Liver (tissue), 9 donors: ENCODE measurements around the gene DSE. TPM values are rescaled to one million over a fixed set of nuclear protein-coding genes. Genes with fewer than 3 reads are reported as not detected.
"Not testable (repeated sequence)": the region's sequence is repeated elsewhere in the genome, so short reads cannot be mapped to it uniquely, and the experiment has no call there.

ENCODE experiments used
- DNase-seq: peaks from one replicate; pipeline ENCODE4 v3.0.0-alpha.2; 2017; ENCODE audit warnings: low spot score
- H3K27ac ChIP-seq, 2 donors: one replicate each; pipeline ENCODE4 v1.7.0; 2013; ENCODE audit warnings: inconsistent platforms in 2 of 2, low read length in 2 of 2, control low read depth in 1 of 2, low read depth in 1 of 2, mild to moderate bottlenecking in 1 of 2
- H3K27me3 ChIP-seq, 4 donors: one replicate each; pipeline versions ENCODE4 v1.6.1 to v1.7.0; 2013; ENCODE audit warnings: low read length in 3 of 4, inconsistent platforms in 1 of 4, mild to moderate bottlenecking in 1 of 4, moderate library complexity in 1 of 4; ENCODE audit not compliant: control insufficient read depth in 4 of 4, insufficient read depth in 4 of 4
- H3K36me3 ChIP-seq, 4 donors: one replicate each; pipeline versions ENCODE4 v1.6.1 to v1.7.0; 2013; ENCODE audit warnings: low read length in 3 of 4, mild to moderate bottlenecking in 3 of 4, low read depth in 1 of 4, moderate library complexity in 1 of 4; ENCODE audit not compliant: control insufficient read depth in 4 of 4, insufficient read depth in 3 of 4
- H3K4me1 ChIP-seq, 4 donors: one replicate each; pipeline versions ENCODE4 v1.6.1 to v1.7.0; 2013; ENCODE audit warnings: low read length in 3 of 4, mild to moderate bottlenecking in 3 of 4, moderate library complexity in 1 of 4; ENCODE audit not compliant: control insufficient read depth in 4 of 4, insufficient read depth in 4 of 4
- H3K4me3 ChIP-seq, 3 donors: one replicate each; pipeline versions ENCODE4 v1.6.1 to v1.7.0; 2013; ENCODE audit warnings: low read length in 3 of 3, control low read depth in 1 of 3, low read depth in 1 of 3, mild to moderate bottlenecking in 1 of 3
- H3K9ac ChIP-seq, 2 donors: one replicate each; pipeline ENCODE4 v1.7.0; 2013; ENCODE audit warnings: low read length in 2 of 2, mild to moderate bottlenecking in 2 of 2, moderate library complexity in 2 of 2, control low read depth in 1 of 2, low read depth in 1 of 2
- H3K9me3 ChIP-seq, 4 donors: one replicate each; pipeline versions ENCODE4 v1.6.1 to v1.7.0; 2013; ENCODE audit warnings: low read length in 3 of 4; ENCODE audit not compliant: control insufficient read depth in 4 of 4
- ATF3 ChIP-seq: IDR thresholded peaks from 2 replicates; pipeline ENCODE4 v1.6.1; 2016; ENCODE audit warnings: antibody characterized with exemption
- EGR1 ChIP-seq, 2 donors: IDR thresholded peaks; 2 replicates each; pipeline ENCODE4 v1.6.1; 2016 to 2018; ENCODE audit warnings: antibody characterized with exemption in 2 of 2, low read depth in 2 of 2
- FOXA1 ChIP-seq: IDR thresholded peaks from 2 replicates; pipeline ENCODE4 v1.6.1; 2016; ENCODE audit warnings: antibody characterized with exemption
- FOXA2 ChIP-seq: IDR thresholded peaks from 2 replicates; pipeline ENCODE4 v1.6.1; 2016; ENCODE audit warnings: antibody characterized with exemption
- GABPA ChIP-seq, 2 donors: IDR thresholded peaks in 1 of 2; conservative IDR thresholded peaks in 1 of 2; 2 replicates each; pipeline ENCODE4 v1.6.1; 2016; ENCODE audit warnings: antibody characterized with exemption in 2 of 2, mild to moderate bottlenecking in 1 of 2, moderate library complexity in 1 of 2
- HNF4A ChIP-seq, 2 donors: conservative IDR thresholded peaks; 2 replicates each; pipeline ENCODE4 v1.6.1; 2016; ENCODE audit warnings: antibody characterized with exemption in 2 of 2, mild to moderate bottlenecking in 2 of 2
- JUND ChIP-seq, 2 donors: IDR thresholded peaks; 2 replicates each; pipeline ENCODE4 v1.6.1; 2016; ENCODE audit warnings: antibody characterized with exemption in 2 of 2
- NR2F2 ChIP-seq: IDR thresholded peaks from 2 replicates; pipeline ENCODE4 v1.6.1; 2016; ENCODE audit warnings: antibody characterized with exemption
- RAD21 ChIP-seq, 2 donors: IDR thresholded peaks; 2 replicates each; pipeline ENCODE4 v1.6.1; 2016; ENCODE audit warnings: antibody characterized with exemption in 2 of 2, mild to moderate bottlenecking in 2 of 2
- RXRA ChIP-seq, 2 donors: IDR thresholded peaks; 2 replicates each; pipeline ENCODE4 v1.6.1; 2017 to 2018; ENCODE audit warnings: antibody characterized with exemption in 2 of 2, mild to moderate bottlenecking in 1 of 2
- TAF1 ChIP-seq: conservative IDR thresholded peaks from 2 replicates; pipeline ENCODE4 v1.6.1; 2016; ENCODE audit warnings: antibody characterized with exemption, mild to moderate bottlenecking
- YY1 ChIP-seq: IDR thresholded peaks from 2 replicates; pipeline ENCODE4 v1.6.1; 2016; ENCODE audit warnings: antibody characterized with exemption, mild to moderate bottlenecking
- WGBS: extraction: QIAGEN DNeasy Blood & Tissue Kit; methylation state at CpG from one replicate; pipeline ENCODE4 v1.1.7; 2013; 5-methylcytosine and 5-hydroxymethylcytosine counted together
- polyA plus RNA-seq, 2 donors: library from polyadenylated mRNA; stranded (reverse) in 1 of 2; unstranded in 1 of 2; fragments of 200-250 nt in 1 of 2; fragments of >200 nt in 1 of 2; fragmentation: Nextera tagmentation in 1 of 2; extraction: Ambion mirVana in 1 of 2; gene quantifications; one replicate each; pipeline versions ENCODE4 v1.2.1 to v1.2.3, GENCODE V29; 2013 to 2015
- total RNA-seq, 2 donors: library from RNA; depleted of rRNA; stranded (reverse); fragments of >200 nt; gene quantifications; one replicate each; pipeline ENCODE4 v1.2.3, GENCODE V29; 2014
- TF ChIP-seq, protein P1 (sequence below): IDR thresholded peaks from 2 replicates; pipeline ENCODE4 v1.6.1; 2016; ENCODE audit warnings: antibody characterized with exemption, mild to moderate bottlenecking
- TF ChIP-seq, protein P2 (sequence below): fragments of 150-350 bp; IDR thresholded peaks from 2 replicates; pipeline ENCODE4 v1.5.1; 2017; ENCODE audit warnings: improper control_type of control experiment, low read depth, low read length; ENCODE audit not compliant: missing input control
- TF ChIP-seq, protein P3 (sequence below): IDR thresholded peaks from 2 replicates; pipeline ENCODE4 v1.6.1; 2016; ENCODE audit warnings: antibody characterized with exemption
- donor health status: healthy.
- donor health status: healthy.
- donor health status: healthy.
- donor health status: healthy.
- donor health status: healthy.

Gene DSE
- total and polyA plus RNA-seq, 4 donors: 5.5 to 22.8 (median 9.6) TPM

DNA sequence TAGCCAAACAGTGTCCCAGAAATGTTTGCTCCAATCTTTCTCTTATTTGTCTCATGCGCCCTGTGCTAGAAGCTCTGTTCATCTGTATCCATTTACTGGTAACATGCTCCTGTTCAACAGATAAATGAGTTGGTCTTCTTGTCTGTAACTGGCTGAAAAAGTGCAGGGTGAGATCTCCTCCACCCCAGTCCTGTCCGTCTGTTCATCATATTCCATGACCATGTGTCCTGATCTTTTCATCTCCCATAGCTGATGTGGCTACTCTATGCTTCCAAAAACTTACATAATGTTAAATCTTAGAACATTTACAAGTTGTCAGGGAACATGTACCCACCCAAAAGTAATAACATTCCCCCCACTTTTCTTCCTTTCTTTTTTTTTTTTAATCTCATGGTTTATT lies 31.8 kb upstream of the DSE start:
- 91% methylated on average over 2 of the region's 2 CpGs for WGBS
- Histone ChIP-seq H3K9me3 (no peaks in the 10 kb centered on the region), H3K27ac (no peak overlapping the region), H3K4me1 (no peaks in the 10 kb centered on the region), H3K36me3 (no peaks in the 10 kb centered on the region), H3K4me3 (no peak overlapping the region), H3K27me3 (no peaks in the 10 kb centered on the region), H3K9ac (no peak overlapping the region)
- TF ChIP-seq NR2F2: no peak
- TF ChIP-seq, protein P1, sequence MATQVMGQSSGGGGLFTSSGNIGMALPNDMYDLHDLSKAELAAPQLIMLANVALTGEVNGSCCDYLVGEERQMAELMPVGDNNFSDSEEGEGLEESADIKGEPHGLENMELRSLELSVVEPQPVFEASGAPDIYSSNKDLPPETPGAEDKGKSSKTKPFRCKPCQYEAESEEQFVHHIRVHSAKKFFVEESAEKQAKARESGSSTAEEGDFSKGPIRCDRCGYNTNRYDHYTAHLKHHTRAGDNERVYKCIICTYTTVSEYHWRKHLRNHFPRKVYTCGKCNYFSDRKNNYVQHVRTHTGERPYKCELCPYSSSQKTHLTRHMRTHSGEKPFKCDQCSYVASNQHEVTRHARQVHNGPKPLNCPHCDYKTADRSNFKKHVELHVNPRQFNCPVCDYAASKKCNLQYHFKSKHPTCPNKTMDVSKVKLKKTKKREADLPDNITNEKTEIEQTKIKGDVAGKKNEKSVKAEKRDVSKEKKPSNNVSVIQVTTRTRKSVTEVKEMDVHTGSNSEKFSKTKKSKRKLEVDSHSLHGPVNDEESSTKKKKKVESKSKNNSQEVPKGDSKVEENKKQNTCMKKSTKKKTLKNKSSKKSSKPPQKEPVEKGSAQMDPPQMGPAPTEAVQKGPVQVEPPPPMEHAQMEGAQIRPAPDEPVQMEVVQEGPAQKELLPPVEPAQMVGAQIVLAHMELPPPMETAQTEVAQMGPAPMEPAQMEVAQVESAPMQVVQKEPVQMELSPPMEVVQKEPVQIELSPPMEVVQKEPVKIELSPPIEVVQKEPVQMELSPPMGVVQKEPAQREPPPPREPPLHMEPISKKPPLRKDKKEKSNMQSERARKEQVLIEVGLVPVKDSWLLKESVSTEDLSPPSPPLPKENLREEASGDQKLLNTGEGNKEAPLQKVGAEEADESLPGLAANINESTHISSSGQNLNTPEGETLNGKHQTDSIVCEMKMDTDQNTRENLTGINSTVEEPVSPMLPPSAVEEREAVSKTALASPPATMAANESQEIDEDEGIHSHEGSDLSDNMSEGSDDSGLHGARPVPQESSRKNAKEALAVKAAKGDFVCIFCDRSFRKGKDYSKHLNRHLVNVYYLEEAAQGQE: no peak
- DNase-seq: no peak

GRCh38 chr6:116340625-116341024 lies 30.1 kb upstream of the DSE start:
- not testable (repeated sequence) for H3K27ac ChIP-seq, H3K9me3 ChIP-seq, H3K27me3 ChIP-seq, H3K9ac ChIP-seq, DNase-seq, H3K4me1 ChIP-seq, H3K4me3 ChIP-seq, H3K36me3 ChIP-seq
- WGBS: 96% methylated on average over 5 of the region's 5 CpGs

- Histone ChIP-seq H3K27me3 (no peaks in the 10 kb centered on the region), H3K36me3 (no peaks in the 10 kb centered on the region), H3K9ac (no peak overlapping the region), H3K27ac (no peak overlapping the region), H3K4me1 (peaks cover 0 to 1% (median 0%) of the 10 kb centered on the region in 4 donors), H3K4me3 (no peak overlapping the region), H3K9me3 (no peaks in the 10 kb centered on the region)
- 68% methylated on average over 2 of the region's 2 CpGs for WGBS
- no peak for TF ChIP-seq ATF3
- TF ChIP-seq FOXA2: no peak
- TF ChIP-seq, protein P1: no peak
- TF ChIP-seq RXRA (IDR thresholded peaks at IDR 0.05): no peak
- TF ChIP-seq GABPA (IDR thresholded peaks at IDR 0.05 in 1 of 2, conservative IDR thresholded peaks at IDR 0.05 in 1 of 2): no peak
- TF ChIP-seq HNF4A (conservative IDR thresholded peaks at IDR 0.05): no peak
- no peak for TF ChIP-seq YY1
- no peak for TF ChIP-seq TAF1
- no peak for TF ChIP-seq RAD21 (IDR thresholded peaks at IDR 0.05)
- no peak for TF ChIP-seq FOXA1
- TF ChIP-seq EGR1 (IDR thresholded peaks at IDR 0.05; ENCODE audit: low read depth in 2 of 2): no peak
- TF ChIP-seq, protein P2, sequence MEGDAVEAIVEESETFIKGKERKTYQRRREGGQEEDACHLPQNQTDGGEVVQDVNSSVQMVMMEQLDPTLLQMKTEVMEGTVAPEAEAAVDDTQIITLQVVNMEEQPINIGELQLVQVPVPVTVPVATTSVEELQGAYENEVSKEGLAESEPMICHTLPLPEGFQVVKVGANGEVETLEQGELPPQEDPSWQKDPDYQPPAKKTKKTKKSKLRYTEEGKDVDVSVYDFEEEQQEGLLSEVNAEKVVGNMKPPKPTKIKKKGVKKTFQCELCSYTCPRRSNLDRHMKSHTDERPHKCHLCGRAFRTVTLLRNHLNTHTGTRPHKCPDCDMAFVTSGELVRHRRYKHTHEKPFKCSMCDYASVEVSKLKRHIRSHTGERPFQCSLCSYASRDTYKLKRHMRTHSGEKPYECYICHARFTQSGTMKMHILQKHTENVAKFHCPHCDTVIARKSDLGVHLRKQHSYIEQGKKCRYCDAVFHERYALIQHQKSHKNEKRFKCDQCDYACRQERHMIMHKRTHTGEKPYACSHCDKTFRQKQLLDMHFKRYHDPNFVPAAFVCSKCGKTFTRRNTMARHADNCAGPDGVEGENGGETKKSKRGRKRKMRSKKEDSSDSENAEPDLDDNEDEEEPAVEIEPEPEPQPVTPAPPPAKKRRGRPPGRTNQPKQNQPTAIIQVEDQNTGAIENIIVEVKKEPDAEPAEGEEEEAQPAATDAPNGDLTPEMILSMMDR: no peak
- TF ChIP-seq NR2F2: no peak
- TF ChIP-seq JUND (IDR thresholded peaks at IDR 0.05): no peak
- TF ChIP-seq, protein P3, sequence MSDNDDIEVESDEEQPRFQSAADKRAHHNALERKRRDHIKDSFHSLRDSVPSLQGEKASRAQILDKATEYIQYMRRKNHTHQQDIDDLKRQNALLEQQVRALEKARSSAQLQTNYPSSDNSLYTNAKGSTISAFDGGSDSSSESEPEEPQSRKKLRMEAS: no peak
- no peak for DNase-seq
These were observed 21.5 kb upstream of the DSE start for GRCh38 chr6:116349216-116349615.
